ENCODE measurements around the gene PLEKHB2. TPM values are rescaled to one million over a fixed set of nuclear protein-coding genes. Genes with fewer than 3 reads are reported as not detected.
"Not testable (repeated sequence)": the region's sequence is repeated elsewhere in the genome, so short reads cannot be mapped to it uniquely, and the experiment has no call there.

The PLEKHB2 gene
- total RNA-seq, 1 experiment from 2014 or later = 65.6 TPM

DNA sequence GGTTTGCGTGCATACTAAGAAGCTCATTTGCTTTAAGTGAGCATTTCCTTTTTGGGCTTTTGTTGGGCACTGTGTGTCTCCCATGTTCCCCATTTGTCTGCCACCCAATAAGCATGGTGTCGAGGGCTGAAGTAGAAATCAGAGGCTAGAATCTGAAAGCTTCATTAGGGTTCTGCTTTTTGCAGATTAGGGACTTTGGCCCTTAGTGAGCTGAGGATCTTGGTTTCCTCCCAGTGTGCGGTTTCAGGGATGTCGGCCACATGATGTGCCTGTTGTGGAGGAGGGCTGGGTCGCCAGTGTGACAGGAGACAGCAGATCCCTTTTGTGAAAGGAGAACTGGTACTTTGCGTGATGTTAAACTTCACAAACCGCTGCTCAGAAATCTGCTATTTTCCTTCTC, 41.1 kb downstream of the PLEKHB2 start:
- no peak for ATAC-seq
- no peak overlapping the region for H3K27ac Mint-ChIP-seq
- no peak for TF ChIP-seq NFE2L1 (CRISPR knock-in tag; IDR thresholded peaks at IDR 0.05)
- H3K4me1 Mint-ChIP-seq = no peaks in the 10 kb centered on the region
- DNase-seq (ENCODE audit: low spot score) = no peak
- H3K27me3 Mint-ChIP-seq (ENCODE audit: low read depth) = no peaks in the 10 kb centered on the region
- no peak overlapping the region for H3K4me3 Mint-ChIP-seq
- peaks cover 40% of the 10 kb centered on the region for H3K36me3 Mint-ChIP-seq
- CTCF ChIA-PET = no interaction called here
- POLR2A ChIA-PET = no interaction called here
- no peaks in the 10 kb centered on the region for H3K9me3 Mint-ChIP-seq

DNA sequence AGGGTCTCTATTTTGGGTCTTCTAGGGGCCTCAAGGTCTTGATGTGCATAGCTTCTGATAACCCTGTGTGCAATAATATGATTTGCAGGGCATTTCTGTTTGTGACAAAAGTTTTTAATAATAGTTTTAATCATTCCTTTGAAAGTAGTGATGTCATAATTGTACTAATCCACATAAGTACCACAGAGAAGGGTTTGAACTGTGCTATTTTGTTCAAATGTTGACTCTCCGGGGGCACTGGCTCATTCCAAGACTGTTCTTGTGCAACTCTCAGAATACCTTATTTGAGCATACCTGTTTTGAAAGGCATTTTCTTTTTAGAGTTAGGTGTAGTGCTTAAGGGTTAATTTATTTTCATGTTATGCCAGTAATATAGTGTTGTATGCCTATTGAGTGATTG, 41.6 kb downstream of the PLEKHB2 start:
- POLR2A ChIA-PET = interaction anchor here (0.6 kb wide), 1 partner anchor 30 kb away, joined by 4 read pairs; no protein-coding TSS in a partner anchor
- no peak for TF ChIP-seq RORB (CRISPR knock-in tag; IDR thresholded peaks at IDR 0.05)
- TF ChIP-seq, protein P1, sequence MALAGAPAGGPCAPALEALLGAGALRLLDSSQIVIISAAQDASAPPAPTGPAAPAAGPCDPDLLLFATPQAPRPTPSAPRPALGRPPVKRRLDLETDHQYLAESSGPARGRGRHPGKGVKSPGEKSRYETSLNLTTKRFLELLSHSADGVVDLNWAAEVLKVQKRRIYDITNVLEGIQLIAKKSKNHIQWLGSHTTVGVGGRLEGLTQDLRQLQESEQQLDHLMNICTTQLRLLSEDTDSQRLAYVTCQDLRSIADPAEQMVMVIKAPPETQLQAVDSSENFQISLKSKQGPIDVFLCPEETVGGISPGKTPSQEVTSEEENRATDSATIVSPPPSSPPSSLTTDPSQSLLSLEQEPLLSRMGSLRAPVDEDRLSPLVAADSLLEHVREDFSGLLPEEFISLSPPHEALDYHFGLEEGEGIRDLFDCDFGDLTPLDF (CRISPR knock-in tag; IDR thresholded peaks at IDR 0.05) = no peak
- TF ChIP-seq JUN (CRISPR knock-in tag; IDR thresholded peaks at IDR 0.05) = no peak
- TF ChIP-seq, protein P2, sequence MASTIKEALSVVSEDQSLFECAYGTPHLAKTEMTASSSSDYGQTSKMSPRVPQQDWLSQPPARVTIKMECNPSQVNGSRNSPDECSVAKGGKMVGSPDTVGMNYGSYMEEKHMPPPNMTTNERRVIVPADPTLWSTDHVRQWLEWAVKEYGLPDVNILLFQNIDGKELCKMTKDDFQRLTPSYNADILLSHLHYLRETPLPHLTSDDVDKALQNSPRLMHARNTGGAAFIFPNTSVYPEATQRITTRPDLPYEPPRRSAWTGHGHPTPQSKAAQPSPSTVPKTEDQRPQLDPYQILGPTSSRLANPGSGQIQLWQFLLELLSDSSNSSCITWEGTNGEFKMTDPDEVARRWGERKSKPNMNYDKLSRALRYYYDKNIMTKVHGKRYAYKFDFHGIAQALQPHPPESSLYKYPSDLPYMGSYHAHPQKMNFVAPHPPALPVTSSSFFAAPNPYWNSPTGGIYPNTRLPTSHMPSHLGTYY (CRISPR knock-in tag; IDR thresholded peaks at IDR 0.05) = no peak
- TF ChIP-seq GABPB1 (CRISPR knock-in tag; IDR thresholded peaks at IDR 0.05) = no peak
- no peak for TF ChIP-seq ZNF423 (CRISPR knock-in tag; IDR thresholded peaks at IDR 0.05)
- no peak for TF ChIP-seq ZNF317 (CRISPR knock-in tag; IDR thresholded peaks at IDR 0.05; ENCODE audit: borderline replicate concordance, low read depth)
- no peak for TF ChIP-seq ZNF671 (CRISPR knock-in tag; IDR thresholded peaks at IDR 0.05)
- no peak for TF ChIP-seq SMAD3 (CRISPR knock-in tag; IDR thresholded peaks at IDR 0.05; ENCODE audit: borderline replicate concordance)
- no peak for TF ChIP-seq GRHL2 (CRISPR knock-in tag; IDR thresholded peaks at IDR 0.05; ENCODE audit: insufficient replicate concordance, severe bottlenecking)
- TF ChIP-seq OVOL2 (CRISPR knock-in tag; IDR thresholded peaks at IDR 0.05; ENCODE audit: borderline replicate concordance) = no peak
- H3K36me3 Mint-ChIP-seq = peaks cover 38% of the 10 kb centered on the region
- ATAC-seq = no peak
- no peak overlapping the region for H3K4me3 Mint-ChIP-seq
- CTCF ChIA-PET = no interaction called here
- no peak for DNase-seq (ENCODE audit: low spot score)
- no peaks in the 10 kb centered on the region for H3K27me3 Mint-ChIP-seq (ENCODE audit: low read depth)
- no peaks in the 10 kb centered on the region for H3K9me3 Mint-ChIP-seq
- no peak overlapping the region for H3K27ac Mint-ChIP-seq
- H3K4me1 Mint-ChIP-seq = no peaks in the 10 kb centered on the region

DNA sequence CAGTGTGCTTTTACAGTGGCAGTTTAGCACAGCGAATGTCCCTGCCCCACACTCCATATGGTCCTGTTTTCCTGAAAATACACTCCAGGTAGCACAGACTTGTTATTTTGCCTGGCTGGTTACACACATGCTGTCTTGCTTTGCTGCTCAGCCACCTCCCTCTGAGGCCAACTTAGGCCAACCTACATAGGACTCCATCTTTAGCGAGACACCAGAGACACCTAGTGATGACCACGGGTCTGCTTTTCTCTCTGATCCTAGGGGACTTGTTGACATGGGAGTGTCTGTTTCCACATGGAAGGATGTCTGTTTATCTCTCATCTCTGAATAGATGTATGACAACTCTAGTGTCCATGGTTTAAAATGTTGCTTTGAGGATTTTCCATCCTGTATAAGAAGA, 43.3 kb downstream of the PLEKHB2 start:
- POLR2A ChIA-PET = no interaction called here
- CTCF ChIA-PET = no interaction called here
- Mint-ChIP-seq H3K9me3 (no peaks in the 10 kb centered on the region), H3K27ac (no peak overlapping the region), H3K4me3 (no peak overlapping the region), H3K27me3 (ENCODE audit: low read depth) (no peaks in the 10 kb centered on the region), H3K36me3 (peaks cover 27% of the 10 kb centered on the region), H3K4me1 (no peaks in the 10 kb centered on the region)
- TF ChIP-seq, protein P3, sequence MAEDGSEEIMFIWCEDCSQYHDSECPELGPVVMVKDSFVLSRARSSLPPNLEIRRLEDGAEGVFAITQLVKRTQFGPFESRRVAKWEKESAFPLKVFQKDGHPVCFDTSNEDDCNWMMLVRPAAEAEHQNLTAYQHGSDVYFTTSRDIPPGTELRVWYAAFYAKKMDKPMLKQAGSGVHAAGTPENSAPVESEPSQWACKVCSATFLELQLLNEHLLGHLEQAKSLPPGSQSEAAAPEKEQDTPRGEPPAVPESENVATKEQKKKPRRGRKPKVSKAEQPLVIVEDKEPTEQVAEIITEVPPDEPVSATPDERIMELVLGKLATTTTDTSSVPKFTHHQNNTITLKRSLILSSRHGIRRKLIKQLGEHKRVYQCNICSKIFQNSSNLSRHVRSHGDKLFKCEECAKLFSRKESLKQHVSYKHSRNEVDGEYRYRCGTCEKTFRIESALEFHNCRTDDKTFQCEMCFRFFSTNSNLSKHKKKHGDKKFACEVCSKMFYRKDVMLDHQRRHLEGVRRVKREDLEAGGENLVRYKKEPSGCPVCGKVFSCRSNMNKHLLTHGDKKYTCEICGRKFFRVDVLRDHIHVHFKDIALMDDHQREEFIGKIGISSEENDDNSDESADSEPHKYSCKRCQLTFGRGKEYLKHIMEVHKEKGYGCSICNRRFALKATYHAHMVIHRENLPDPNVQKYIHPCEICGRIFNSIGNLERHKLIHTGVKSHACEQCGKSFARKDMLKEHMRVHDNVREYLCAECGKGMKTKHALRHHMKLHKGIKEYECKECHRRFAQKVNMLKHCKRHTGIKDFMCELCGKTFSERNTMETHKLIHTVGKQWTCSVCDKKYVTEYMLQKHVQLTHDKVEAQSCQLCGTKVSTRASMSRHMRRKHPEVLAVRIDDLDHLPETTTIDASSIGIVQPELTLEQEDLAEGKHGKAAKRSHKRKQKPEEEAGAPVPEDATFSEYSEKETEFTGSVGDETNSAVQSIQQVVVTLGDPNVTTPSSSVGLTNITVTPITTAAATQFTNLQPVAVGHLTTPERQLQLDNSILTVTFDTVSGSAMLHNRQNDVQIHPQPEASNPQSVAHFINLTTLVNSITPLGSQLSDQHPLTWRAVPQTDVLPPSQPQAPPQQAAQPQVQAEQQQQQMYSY (CRISPR knock-in tag; IDR thresholded peaks at IDR 0.05) = no peak
- TF ChIP-seq, protein P2 (CRISPR knock-in tag; IDR thresholded peaks at IDR 0.05) = no peak
- TF ChIP-seq, protein P4, sequence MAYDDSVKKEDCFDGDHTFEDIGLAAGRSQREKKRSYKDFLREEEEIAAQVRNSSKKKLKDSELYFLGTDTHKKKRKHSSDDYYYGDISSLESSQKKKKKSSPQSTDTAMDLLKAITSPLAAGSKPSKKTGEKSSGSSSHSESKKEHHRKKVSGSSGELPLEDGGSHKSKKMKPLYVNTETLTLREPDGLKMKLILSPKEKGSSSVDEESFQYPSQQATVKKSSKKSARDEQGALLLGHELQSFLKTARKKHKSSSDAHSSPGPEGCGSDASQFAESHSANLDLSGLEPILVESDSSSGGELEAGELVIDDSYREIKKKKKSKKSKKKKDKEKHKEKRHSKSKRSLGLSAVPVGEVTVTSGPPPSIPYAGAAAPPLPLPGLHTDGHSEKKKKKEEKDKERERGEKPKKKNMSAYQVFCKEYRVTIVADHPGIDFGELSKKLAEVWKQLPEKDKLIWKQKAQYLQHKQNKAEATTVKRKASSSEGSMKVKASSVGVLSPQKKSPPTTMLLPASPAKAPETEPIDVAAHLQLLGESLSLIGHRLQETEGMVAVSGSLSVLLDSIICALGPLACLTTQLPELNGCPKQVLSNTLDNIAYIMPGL (CRISPR knock-in tag; IDR thresholded peaks at IDR 0.05) = no peak
- TF ChIP-seq, protein P5, sequence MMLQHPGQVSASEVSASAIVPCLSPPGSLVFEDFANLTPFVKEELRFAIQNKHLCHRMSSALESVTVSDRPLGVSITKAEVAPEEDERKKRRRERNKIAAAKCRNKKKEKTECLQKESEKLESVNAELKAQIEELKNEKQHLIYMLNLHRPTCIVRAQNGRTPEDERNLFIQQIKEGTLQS (CRISPR knock-in tag; conservative IDR thresholded peaks at IDR 0.05) = no peak
- TF ChIP-seq SMAD4 (CRISPR knock-in tag; IDR thresholded peaks at IDR 0.05) (no peak), SOX15 (CRISPR knock-in tag; IDR thresholded peaks at IDR 0.05) (no peak), ZNF423 (CRISPR knock-in tag; IDR thresholded peaks at IDR 0.05) (no peak)
- TF ChIP-seq, protein P6, sequence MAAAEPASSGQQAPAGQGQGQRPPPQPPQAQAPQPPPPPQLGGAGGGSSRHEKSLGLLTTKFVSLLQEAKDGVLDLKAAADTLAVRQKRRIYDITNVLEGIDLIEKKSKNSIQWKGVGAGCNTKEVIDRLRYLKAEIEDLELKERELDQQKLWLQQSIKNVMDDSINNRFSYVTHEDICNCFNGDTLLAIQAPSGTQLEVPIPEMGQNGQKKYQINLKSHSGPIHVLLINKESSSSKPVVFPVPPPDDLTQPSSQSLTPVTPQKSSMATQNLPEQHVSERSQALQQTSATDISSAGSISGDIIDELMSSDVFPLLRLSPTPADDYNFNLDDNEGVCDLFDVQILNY (CRISPR knock-in tag; IDR thresholded peaks at IDR 0.05) = no peak
- DNase-seq (ENCODE audit: low spot score) (no peak), ATAC-seq (no peak)

DNA sequence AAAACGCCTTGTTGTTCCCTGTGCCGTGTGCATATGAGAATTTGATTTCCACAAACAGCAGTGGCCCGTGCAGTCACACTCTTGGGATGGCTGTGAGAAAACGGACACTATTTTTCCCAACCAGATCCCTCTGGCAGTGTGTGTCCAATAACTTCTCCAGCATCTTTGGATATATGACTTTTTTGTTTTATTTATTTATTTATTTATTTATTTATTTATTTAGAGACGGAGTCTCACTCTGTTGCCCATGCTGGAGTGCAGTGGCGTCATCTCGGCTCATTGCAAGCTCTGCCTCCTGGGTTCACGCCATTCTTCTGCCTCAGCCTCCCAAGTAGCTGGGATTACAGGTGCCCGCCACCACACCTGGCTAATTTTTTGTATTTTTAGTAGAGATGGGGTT, 45.0 kb downstream of the PLEKHB2 start:
- H3K4me1 Mint-ChIP-seq; H3K4me3 Mint-ChIP-seq; H3K27me3 Mint-ChIP-seq (ENCODE audit: low read depth); H3K27ac Mint-ChIP-seq; DNase-seq (ENCODE audit: low spot score); H3K9me3 Mint-ChIP-seq; POLR2A ChIA-PET; ATAC-seq: not testable (repeated sequence)
- CTCF ChIA-PET = interaction anchor here (1.0 kb wide), 1 partner anchor 522 kb away, joined by 3 read pairs; no protein-coding TSS in a partner anchor
- H3K36me3 Mint-ChIP-seq = peaks cover 21% of the 10 kb centered on the region
